ENCODE measurements around the gene CDIP1. TPM values are rescaled to one million over a fixed set of nuclear protein-coding genes. Genes with fewer than 3 reads are reported as not detected.

CDIP1 gene
- total RNA-seq, 1 donor from 2014 or later: 36.4 TPM

DNA sequence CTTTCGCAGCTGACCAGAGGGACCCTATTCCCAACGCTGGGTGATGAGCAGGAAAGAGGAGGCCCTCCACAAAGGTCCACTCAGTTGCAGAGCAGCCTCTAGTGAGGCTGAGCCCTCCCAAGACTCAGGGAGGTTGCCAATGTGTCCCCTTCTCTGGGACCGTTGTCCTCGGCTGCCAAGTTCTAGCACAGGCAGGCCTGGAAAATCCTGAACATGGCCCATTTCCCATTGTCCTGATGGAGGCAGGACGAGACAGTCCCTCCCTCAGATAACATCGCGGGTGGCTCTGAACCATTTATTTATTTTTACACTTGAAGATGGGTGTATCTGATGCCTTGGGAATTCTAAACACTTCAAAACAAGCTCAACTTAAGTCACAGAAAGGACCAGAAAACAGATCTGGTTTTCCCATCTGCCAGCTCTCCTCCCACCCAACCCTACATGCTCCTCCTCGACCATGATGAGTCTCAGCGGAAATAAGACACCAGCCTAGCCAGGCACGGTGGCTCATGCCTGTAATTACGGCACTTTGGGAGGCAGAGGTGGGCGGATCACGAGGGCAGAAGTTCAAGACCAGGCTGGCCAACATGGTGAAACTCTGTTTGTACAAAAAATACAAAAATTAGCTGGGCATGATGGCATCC lies 12.8 kb downstream of the CDIP1 start:
- no peak for DNase-seq (ENCODE audit: low spot score)
- TF ChIP-seq, protein P1, sequence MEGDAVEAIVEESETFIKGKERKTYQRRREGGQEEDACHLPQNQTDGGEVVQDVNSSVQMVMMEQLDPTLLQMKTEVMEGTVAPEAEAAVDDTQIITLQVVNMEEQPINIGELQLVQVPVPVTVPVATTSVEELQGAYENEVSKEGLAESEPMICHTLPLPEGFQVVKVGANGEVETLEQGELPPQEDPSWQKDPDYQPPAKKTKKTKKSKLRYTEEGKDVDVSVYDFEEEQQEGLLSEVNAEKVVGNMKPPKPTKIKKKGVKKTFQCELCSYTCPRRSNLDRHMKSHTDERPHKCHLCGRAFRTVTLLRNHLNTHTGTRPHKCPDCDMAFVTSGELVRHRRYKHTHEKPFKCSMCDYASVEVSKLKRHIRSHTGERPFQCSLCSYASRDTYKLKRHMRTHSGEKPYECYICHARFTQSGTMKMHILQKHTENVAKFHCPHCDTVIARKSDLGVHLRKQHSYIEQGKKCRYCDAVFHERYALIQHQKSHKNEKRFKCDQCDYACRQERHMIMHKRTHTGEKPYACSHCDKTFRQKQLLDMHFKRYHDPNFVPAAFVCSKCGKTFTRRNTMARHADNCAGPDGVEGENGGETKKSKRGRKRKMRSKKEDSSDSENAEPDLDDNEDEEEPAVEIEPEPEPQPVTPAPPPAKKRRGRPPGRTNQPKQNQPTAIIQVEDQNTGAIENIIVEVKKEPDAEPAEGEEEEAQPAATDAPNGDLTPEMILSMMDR (IDR thresholded peaks at IDR 0.05): no peak
- Mint-ChIP-seq H3K4me3 (ENCODE audit: unreplicated experiment) (no peak overlapping the region), H3K27ac (ENCODE audit: unreplicated experiment) (no peak overlapping the region), H3K9me3 (ENCODE audit: low read depth) (no peaks in the 10 kb centered on the region), H3K27me3 (ENCODE audit: low read depth) (no peaks in the 10 kb centered on the region), H3K36me3 (ENCODE audit: low read depth) (peaks cover 2% of the 10 kb centered on the region), H3K4me1 (ENCODE audit: low read depth) (peaks cover 31% of the 10 kb centered on the region)

DNA sequence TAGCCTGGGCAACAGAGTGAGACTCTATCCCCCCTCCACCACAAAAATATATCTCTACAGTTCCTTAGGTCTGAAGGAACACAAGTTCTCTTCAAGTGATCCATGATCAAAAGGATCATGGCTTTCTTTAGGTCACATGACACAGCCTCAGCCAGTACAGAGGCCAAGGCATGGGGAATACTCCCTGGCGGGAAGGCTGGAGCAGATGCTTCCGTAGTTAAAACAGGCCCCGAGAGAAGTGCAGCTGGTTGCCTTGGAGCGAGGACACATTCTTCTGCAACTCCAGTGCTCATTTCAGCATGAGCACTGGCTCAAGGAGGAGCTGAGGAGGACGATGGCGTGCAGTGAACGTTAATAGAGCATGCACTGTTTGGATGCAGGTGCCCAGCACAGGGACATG lies 13.5 kb downstream of the CDIP1 start:
- Mint-ChIP-seq H3K4me3 (ENCODE audit: unreplicated experiment) (no peak overlapping the region), H3K36me3 (ENCODE audit: low read depth) (peaks cover 2% of the 10 kb centered on the region), H3K27ac (ENCODE audit: unreplicated experiment) (no peak overlapping the region), H3K4me1 (ENCODE audit: low read depth) (peaks cover 29% of the 10 kb centered on the region), H3K27me3 (ENCODE audit: low read depth) (no peaks in the 10 kb centered on the region), H3K9me3 (ENCODE audit: low read depth) (no peaks in the 10 kb centered on the region)
- TF ChIP-seq, protein P1 (IDR thresholded peaks at IDR 0.05): no peak
- DNase-seq (ENCODE audit: low spot score): no peak

DNA sequence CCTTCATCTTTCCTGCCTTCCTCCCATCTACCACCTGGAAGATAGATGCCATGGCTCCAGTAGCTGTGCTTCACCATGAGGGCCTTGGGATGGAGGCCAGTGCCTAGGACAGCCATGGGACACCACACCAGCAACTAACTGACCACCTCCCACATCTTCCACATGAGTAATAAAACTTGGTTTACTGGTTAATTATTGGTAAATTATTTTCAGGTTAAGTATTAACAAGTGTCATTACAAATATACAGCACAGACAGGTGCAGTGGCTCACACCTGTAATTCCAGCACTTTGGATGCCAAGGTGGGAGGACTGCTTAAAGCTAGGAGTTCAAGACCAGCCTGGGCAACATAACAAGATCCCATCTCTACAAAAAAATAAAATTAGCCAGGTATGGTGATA lies 14.0 kb downstream of the CDIP1 start:
- no peak overlapping the region for H3K27ac Mint-ChIP-seq (ENCODE audit: unreplicated experiment)
- TF ChIP-seq, protein P1 (IDR thresholded peaks at IDR 0.05): no peak

DNA sequence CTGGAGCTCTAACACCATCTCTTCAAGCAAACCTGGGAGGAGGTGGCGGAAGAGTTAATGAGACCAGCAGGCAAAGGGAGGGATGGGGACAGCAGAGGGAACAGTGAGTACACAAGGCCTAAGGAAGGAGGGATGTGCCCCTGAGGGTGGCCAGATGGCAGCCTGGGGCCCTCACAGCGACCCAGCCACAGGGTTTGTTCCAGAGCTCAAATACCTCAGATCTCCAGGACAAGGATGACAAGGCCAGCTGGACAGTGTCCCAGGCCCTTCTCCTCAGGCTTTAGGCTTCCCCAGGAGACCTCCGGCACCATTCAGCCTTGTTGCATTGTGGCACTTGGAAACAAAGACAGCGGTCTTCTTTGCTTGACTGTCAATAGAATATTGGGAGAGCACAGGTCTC lies 14.9 kb downstream of the CDIP1 start:
- Mint-ChIP-seq H3K4me1 (ENCODE audit: low read depth) (peaks cover 16% of the 10 kb centered on the region), H3K36me3 (ENCODE audit: low read depth) (peaks cover 2% of the 10 kb centered on the region), H3K9me3 (ENCODE audit: low read depth) (no peaks in the 10 kb centered on the region), H3K27ac (ENCODE audit: unreplicated experiment) (peak overlapping the region; percentile 54), H3K4me3 (ENCODE audit: unreplicated experiment) (no peak overlapping the region), H3K27me3 (ENCODE audit: low read depth) (no peaks in the 10 kb centered on the region)
- DNase-seq (ENCODE audit: low spot score): no peak
- TF ChIP-seq, protein P1 (IDR thresholded peaks at IDR 0.05): no peak

More for the DNA sequence above, 14.0 kb downstream of the CDIP1 start:
- Mint-ChIP-seq H3K9me3 (ENCODE audit: low read depth) (no peaks in the 10 kb centered on the region), H3K4me3 (ENCODE audit: unreplicated experiment) (no peak overlapping the region), H3K27me3 (ENCODE audit: low read depth) (no peaks in the 10 kb centered on the region), H3K4me1 (ENCODE audit: low read depth) (peaks cover 24% of the 10 kb centered on the region), H3K36me3 (ENCODE audit: low read depth) (peaks cover 2% of the 10 kb centered on the region)
- no peak for DNase-seq (ENCODE audit: low spot score)

DNA sequence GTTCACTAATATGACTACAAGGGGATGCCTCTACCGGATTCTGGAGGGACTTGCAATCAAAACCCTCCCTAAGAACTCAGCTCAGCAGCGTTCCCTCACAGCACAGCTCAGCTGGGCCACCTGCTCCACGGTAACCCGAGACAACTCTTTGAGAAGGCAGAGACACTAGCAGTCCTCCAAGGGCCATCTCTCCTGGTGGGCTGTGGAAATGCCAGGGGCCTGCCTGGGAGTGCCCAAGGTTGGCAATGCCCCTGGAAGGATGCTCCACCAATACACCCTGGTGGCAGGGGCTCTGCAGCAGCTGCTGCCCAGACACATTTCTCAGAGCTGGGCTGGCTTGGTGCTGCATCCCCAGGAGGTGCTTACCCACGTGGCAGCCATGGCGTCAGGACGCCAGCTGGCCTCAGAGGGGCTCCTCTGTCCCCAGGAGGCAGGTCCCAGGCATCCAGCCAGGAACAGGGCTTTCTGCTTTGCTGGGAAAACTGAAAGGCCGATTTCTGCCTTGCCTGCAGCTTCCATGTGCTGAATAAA lies 16.5 kb downstream of the CDIP1 start:
- Mint-ChIP-seq H3K9me3 (ENCODE audit: low read depth) (no peaks in the 10 kb centered on the region), H3K4me1 (ENCODE audit: low read depth) (peaks cover 16% of the 10 kb centered on the region), H3K36me3 (ENCODE audit: low read depth) (peaks cover 2% of the 10 kb centered on the region), H3K27ac (ENCODE audit: unreplicated experiment) (no peak overlapping the region), H3K4me3 (ENCODE audit: unreplicated experiment) (no peak overlapping the region), H3K27me3 (ENCODE audit: low read depth) (no peaks in the 10 kb centered on the region)
- TF ChIP-seq, protein P1 (IDR thresholded peaks at IDR 0.05): no peak
- DNase-seq (ENCODE audit: low spot score): no peak

Measured in chondrocyte (in vitro differentiated cells).